ENCODE results near the gene POLR2L. TPM values are rescaled to one million over a fixed set of nuclear protein-coding genes. Genes with fewer than 3 reads are reported as not detected.
A peak's percentile ranks its signal among the peaks of the same experiment; 100 is the strongest.

POLR2L gene
- total RNA-seq, 1 donor from 2014 or later = 128 TPM

GRCh38 chr11:794013-794765 lies 48.1 kb downstream of the POLR2L start:
- H3K27me3 Mint-ChIP-seq (ENCODE audit: low read depth) = no peaks in the 10 kb centered on the region
- H3K4me1 Mint-ChIP-seq = peaks cover 15% of the 10 kb centered on the region
- no peak for DNase-seq (ENCODE audit: low read depth, low spot score)
- peak overlapping the region; percentile 66 for H3K4me3 Mint-ChIP-seq
- no peak overlapping the region for H3K27ac Mint-ChIP-seq (ENCODE audit: unreplicated experiment)
- H3K9me3 Mint-ChIP-seq = no peaks in the 10 kb centered on the region
- TF ChIP-seq, protein P1, sequence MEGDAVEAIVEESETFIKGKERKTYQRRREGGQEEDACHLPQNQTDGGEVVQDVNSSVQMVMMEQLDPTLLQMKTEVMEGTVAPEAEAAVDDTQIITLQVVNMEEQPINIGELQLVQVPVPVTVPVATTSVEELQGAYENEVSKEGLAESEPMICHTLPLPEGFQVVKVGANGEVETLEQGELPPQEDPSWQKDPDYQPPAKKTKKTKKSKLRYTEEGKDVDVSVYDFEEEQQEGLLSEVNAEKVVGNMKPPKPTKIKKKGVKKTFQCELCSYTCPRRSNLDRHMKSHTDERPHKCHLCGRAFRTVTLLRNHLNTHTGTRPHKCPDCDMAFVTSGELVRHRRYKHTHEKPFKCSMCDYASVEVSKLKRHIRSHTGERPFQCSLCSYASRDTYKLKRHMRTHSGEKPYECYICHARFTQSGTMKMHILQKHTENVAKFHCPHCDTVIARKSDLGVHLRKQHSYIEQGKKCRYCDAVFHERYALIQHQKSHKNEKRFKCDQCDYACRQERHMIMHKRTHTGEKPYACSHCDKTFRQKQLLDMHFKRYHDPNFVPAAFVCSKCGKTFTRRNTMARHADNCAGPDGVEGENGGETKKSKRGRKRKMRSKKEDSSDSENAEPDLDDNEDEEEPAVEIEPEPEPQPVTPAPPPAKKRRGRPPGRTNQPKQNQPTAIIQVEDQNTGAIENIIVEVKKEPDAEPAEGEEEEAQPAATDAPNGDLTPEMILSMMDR (conservative IDR thresholded peaks at IDR 0.05) = no peak
- H3K36me3 Mint-ChIP-seq (ENCODE audit: low read depth) = no peaks in the 10 kb centered on the region

DNA sequence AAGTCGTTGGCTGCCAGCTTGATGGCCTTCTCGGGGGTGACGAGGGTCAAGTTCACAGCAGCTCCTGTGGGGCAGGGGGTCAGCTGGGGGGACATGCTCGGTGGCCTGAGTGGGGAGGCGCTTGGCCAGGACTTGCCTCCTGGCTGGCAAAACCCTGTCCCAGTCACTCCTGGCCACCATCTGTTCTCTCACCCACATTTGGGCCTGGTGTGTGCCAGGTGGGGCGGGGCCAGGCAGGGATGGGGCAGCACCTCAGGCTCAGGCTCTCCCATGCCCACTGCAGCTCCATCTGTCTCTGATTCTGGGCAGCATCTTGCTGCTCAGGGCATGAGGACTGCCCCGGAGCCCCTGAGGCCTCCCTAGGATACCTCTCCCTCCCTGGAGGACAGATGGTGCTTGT lies 48.8 kb downstream of the POLR2L start:
- no peaks in the 10 kb centered on the region for H3K27me3 Mint-ChIP-seq (ENCODE audit: low read depth)
- H3K27ac Mint-ChIP-seq (ENCODE audit: unreplicated experiment) = no peak overlapping the region
- no peaks in the 10 kb centered on the region for H3K9me3 Mint-ChIP-seq
- peaks cover 15% of the 10 kb centered on the region for H3K4me1 Mint-ChIP-seq
- H3K4me3 Mint-ChIP-seq = peak overlapping the region; percentile 66
- no peaks in the 10 kb centered on the region for H3K36me3 Mint-ChIP-seq (ENCODE audit: low read depth)
- DNase-seq (ENCODE audit: low read depth, low spot score) = no peak
- TF ChIP-seq, protein P1 (conservative IDR thresholded peaks at IDR 0.05) = no peak

GRCh38 chr11:792873-793272 lies 49.5 kb downstream of the POLR2L start:
- TF ChIP-seq, protein P1 (conservative IDR thresholded peaks at IDR 0.05) = no peak
- Mint-ChIP-seq H3K27me3 (ENCODE audit: low read depth) (no peaks in the 10 kb centered on the region), H3K4me3 (no peak overlapping the region), H3K9me3 (no peaks in the 10 kb centered on the region), H3K27ac (ENCODE audit: unreplicated experiment) (no peak overlapping the region), H3K4me1 (peaks cover 15% of the 10 kb centered on the region), H3K36me3 (ENCODE audit: low read depth) (no peaks in the 10 kb centered on the region)
- DNase-seq (ENCODE audit: low read depth, low spot score) = no peak

GRCh38 chr11:792535-792821 lies 49.9 kb downstream of the POLR2L start:
- no peaks in the 10 kb centered on the region for H3K9me3 Mint-ChIP-seq
- H3K36me3 Mint-ChIP-seq (ENCODE audit: low read depth) = no peaks in the 10 kb centered on the region
- H3K4me3 Mint-ChIP-seq = no peak overlapping the region
- no peak for DNase-seq (ENCODE audit: low read depth, low spot score)
- no peak overlapping the region for H3K27ac Mint-ChIP-seq (ENCODE audit: unreplicated experiment)
- H3K27me3 Mint-ChIP-seq (ENCODE audit: low read depth) = no peaks in the 10 kb centered on the region
- TF ChIP-seq, protein P1 (conservative IDR thresholded peaks at IDR 0.05) = no peak
- peaks cover 15% of the 10 kb centered on the region for H3K4me1 Mint-ChIP-seq

DNA sequence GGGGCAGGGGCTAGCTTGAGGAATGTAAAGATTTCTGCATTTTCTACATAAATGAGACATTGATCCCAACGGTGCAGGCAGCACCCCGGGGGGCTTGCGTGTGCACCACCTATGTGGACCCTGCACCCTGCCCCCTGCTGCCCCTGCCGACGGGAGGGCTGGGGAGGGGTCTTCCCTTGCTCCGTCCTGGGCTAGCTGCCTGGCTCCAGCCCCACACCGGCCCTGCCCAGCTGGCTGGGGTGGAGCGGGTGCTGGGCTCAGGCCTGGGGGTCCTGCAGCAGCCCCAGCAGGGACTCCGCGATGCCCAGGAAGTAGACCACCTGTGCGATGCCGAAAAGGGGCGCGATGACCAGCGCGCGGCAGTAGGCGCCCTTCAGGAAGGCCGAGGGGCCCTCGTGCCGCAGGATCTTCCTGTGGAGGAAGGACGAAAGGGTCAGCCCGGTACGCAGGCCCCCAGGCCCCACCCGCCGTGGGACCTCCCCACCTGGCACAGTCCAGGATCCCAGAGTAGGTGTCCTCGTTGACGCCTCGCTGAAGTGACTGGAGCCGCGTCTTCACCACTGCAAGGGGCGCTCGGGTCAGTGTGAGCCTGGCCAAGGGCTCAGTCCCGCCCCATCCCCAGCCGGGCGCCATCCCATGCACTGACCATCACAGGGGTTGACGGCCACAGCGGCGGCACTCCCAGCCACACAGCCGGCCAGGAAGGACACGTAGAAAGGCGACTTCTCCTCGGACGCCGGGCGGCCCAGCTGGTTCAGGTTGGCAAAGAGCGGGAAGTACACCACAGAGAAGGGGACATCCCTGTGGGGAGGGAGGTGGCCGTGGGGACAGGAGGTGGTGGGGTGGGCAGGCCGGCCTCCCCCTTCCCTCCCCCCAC lies 50.4 kb downstream of the POLR2L start:
- TF ChIP-seq, protein P1 (conservative IDR thresholded peaks at IDR 0.05) = no peak
- Mint-ChIP-seq H3K36me3 (ENCODE audit: low read depth) (no peaks in the 10 kb centered on the region), H3K9me3 (no peaks in the 10 kb centered on the region), H3K4me1 (peaks cover 9% of the 10 kb centered on the region), H3K27me3 (ENCODE audit: low read depth) (no peaks in the 10 kb centered on the region), H3K27ac (ENCODE audit: unreplicated experiment) (no peak overlapping the region), H3K4me3 (no peak overlapping the region)
- no peak for DNase-seq (ENCODE audit: low read depth, low spot score)
